ENCODE measurements around the gene PRDM16.
"Not testable (repeated sequence)": the region's sequence is repeated elsewhere in the genome, so short reads cannot be mapped to it uniquely, and the experiment has no call there.

The PRDM16 gene

GRCh38 chr1:3159996-3160395 lies 91.0 kb downstream of the PRDM16 start:
- Histone ChIP-seq H3K27me3 (ENCODE audit: insufficient read depth, insufficient read length) (no peaks in the 10 kb centered on the region), H3K4me3 (ENCODE audit: insufficient read length, low read depth) (no peak overlapping the region), H3K9ac (ENCODE audit: insufficient read length, low read depth) (no peak overlapping the region), H3K9me3 (ENCODE audit: insufficient read depth, low read length) (no peaks in the 10 kb centered on the region), H3K36me3 (ENCODE audit: insufficient read depth, insufficient read length, low read length) (no peaks in the 10 kb centered on the region), H3K4me1 (ENCODE audit: insufficient read depth, insufficient read length) (peaks cover 2% of the 10 kb centered on the region)
- TF ChIP-seq ZNF274 (IDR thresholded peaks at IDR 0.05; ENCODE audit: low read depth, low read length) = no peak
- no peak for TF ChIP-seq YY1 (IDR thresholded peaks at IDR 0.05; ENCODE audit: insufficient read depth, insufficient read length)
- no peak for TF ChIP-seq SUZ12 (IDR thresholded peaks at IDR 0.05; ENCODE audit: extremely low read depth, insufficient read depth, insufficient read length)
- no peak for DNase-seq (ENCODE audit: low read depth, low spot score)

GRCh38 chr1:3160647-3161145 lies 91.7 kb downstream of the PRDM16 start:
- Histone ChIP-seq H3K9me3 (ENCODE audit: insufficient read depth, low read length) (no peaks in the 10 kb centered on the region), H3K9ac (ENCODE audit: insufficient read length, low read depth) (no peak overlapping the region), H3K27me3 (ENCODE audit: insufficient read depth, insufficient read length) (no peaks in the 10 kb centered on the region), H3K4me1 (ENCODE audit: insufficient read depth, insufficient read length) (peaks cover 2% of the 10 kb centered on the region), H3K36me3 (ENCODE audit: insufficient read depth, insufficient read length, low read length) (no peaks in the 10 kb centered on the region), H3K4me3 (ENCODE audit: insufficient read length, low read depth) (no peak overlapping the region)
- no peak for TF ChIP-seq ZNF274 (IDR thresholded peaks at IDR 0.05; ENCODE audit: low read depth, low read length)
- no peak for TF ChIP-seq SUZ12 (IDR thresholded peaks at IDR 0.05; ENCODE audit: extremely low read depth, insufficient read depth, insufficient read length)
- TF ChIP-seq YY1 (IDR thresholded peaks at IDR 0.05; ENCODE audit: insufficient read depth, insufficient read length) = no peak
- DNase-seq (ENCODE audit: low read depth, low spot score) = no peak

GRCh38 chr1:3161176-3161840 lies 92.3 kb downstream of the PRDM16 start:
- no peak for DNase-seq (ENCODE audit: low read depth, low spot score)
- Histone ChIP-seq H3K4me3 (ENCODE audit: insufficient read length, low read depth) (no peak overlapping the region), H3K9ac (ENCODE audit: insufficient read length, low read depth) (no peak overlapping the region), H3K36me3 (ENCODE audit: insufficient read depth, insufficient read length, low read length) (no peaks in the 10 kb centered on the region), H3K9me3 (ENCODE audit: insufficient read depth, low read length) (no peaks in the 10 kb centered on the region), H3K4me1 (ENCODE audit: insufficient read depth, insufficient read length) (peaks cover 2% of the 10 kb centered on the region), H3K27me3 (ENCODE audit: insufficient read depth, insufficient read length) (no peaks in the 10 kb centered on the region)
- TF ChIP-seq ZNF274 (IDR thresholded peaks at IDR 0.05; ENCODE audit: low read depth, low read length) (no peak), SUZ12 (IDR thresholded peaks at IDR 0.05; ENCODE audit: extremely low read depth, insufficient read depth, insufficient read length) (no peak), YY1 (IDR thresholded peaks at IDR 0.05; ENCODE audit: insufficient read depth, insufficient read length) (no peak)

GRCh38 chr1:3162322-3162882 lies 93.4 kb downstream of the PRDM16 start:
- no peak overlapping the region for H3K4me3 ChIP-seq (ENCODE audit: insufficient read length, low read depth)
- peaks cover 2% of the 10 kb centered on the region for H3K4me1 ChIP-seq (ENCODE audit: insufficient read depth, insufficient read length)
- H3K36me3 ChIP-seq (ENCODE audit: insufficient read depth, insufficient read length, low read length) = no peaks in the 10 kb centered on the region
- no peak overlapping the region for H3K9ac ChIP-seq (ENCODE audit: insufficient read length, low read depth)
- H3K27me3 ChIP-seq (ENCODE audit: insufficient read depth, insufficient read length) = no peaks in the 10 kb centered on the region
- TF ChIP-seq ZNF274 (IDR thresholded peaks at IDR 0.05; ENCODE audit: low read depth, low read length) (no peak), SUZ12 (IDR thresholded peaks at IDR 0.05; ENCODE audit: extremely low read depth, insufficient read depth, insufficient read length) (no peak), YY1 (IDR thresholded peaks at IDR 0.05; ENCODE audit: insufficient read depth, insufficient read length) (no peak)
- no peaks in the 10 kb centered on the region for H3K9me3 ChIP-seq (ENCODE audit: insufficient read depth, low read length)
- no peak for DNase-seq (ENCODE audit: low read depth, low spot score)

- Histone ChIP-seq H3K27me3 (ENCODE audit: insufficient read depth, insufficient read length) (no peaks in the 10 kb centered on the region), H3K9ac (ENCODE audit: insufficient read length, low read depth) (no peak overlapping the region), H3K4me1 (ENCODE audit: insufficient read depth, insufficient read length) (peaks cover 2% of the 10 kb centered on the region), H3K4me3 (ENCODE audit: insufficient read length, low read depth) (no peak overlapping the region), H3K36me3 (ENCODE audit: insufficient read depth, insufficient read length, low read length) (no peaks in the 10 kb centered on the region), H3K9me3 (ENCODE audit: insufficient read depth, low read length) (no peaks in the 10 kb centered on the region)
- TF ChIP-seq YY1 (IDR thresholded peaks at IDR 0.05; ENCODE audit: insufficient read depth, insufficient read length) = no peak
- no peak for TF ChIP-seq ZNF274 (IDR thresholded peaks at IDR 0.05; ENCODE audit: low read depth, low read length)
- no peak for TF ChIP-seq SUZ12 (IDR thresholded peaks at IDR 0.05; ENCODE audit: extremely low read depth, insufficient read depth, insufficient read length)
- DNase-seq (ENCODE audit: low read depth, low spot score) = no peak
Measured at GRCh38 chr1:3163356-3163755, 94.4 kb downstream of the PRDM16 start.

- TF ChIP-seq SUZ12 (IDR thresholded peaks at IDR 0.05; ENCODE audit: extremely low read depth, insufficient read depth, insufficient read length) (no peak), ZNF274 (IDR thresholded peaks at IDR 0.05; ENCODE audit: low read depth, low read length) (no peak), YY1 (IDR thresholded peaks at IDR 0.05; ENCODE audit: insufficient read depth, insufficient read length) (no peak)
- no peak overlapping the region for H3K4me3 ChIP-seq (ENCODE audit: insufficient read length, low read depth)
- no peak for DNase-seq (ENCODE audit: low read depth, low spot score)
- no peaks in the 10 kb centered on the region for H3K9me3 ChIP-seq (ENCODE audit: insufficient read depth, low read length)
- H3K4me1 ChIP-seq (ENCODE audit: insufficient read depth, insufficient read length) = peaks cover 2% of the 10 kb centered on the region
- no peaks in the 10 kb centered on the region for H3K36me3 ChIP-seq (ENCODE audit: insufficient read depth, insufficient read length, low read length)
- H3K27me3 ChIP-seq (ENCODE audit: insufficient read depth, insufficient read length) = no peaks in the 10 kb centered on the region
- H3K9ac ChIP-seq (ENCODE audit: insufficient read length, low read depth) = no peak overlapping the region
Measured at GRCh38 chr1:3164671-3165070, 95.7 kb downstream of the PRDM16 start.

- H3K36me3 ChIP-seq (ENCODE audit: insufficient read depth, insufficient read length, low read length); H3K9ac ChIP-seq (ENCODE audit: insufficient read length, low read depth); H3K4me1 ChIP-seq (ENCODE audit: insufficient read depth, insufficient read length); DNase-seq (ENCODE audit: low read depth, low spot score); H3K27me3 ChIP-seq (ENCODE audit: insufficient read depth, insufficient read length); H3K9me3 ChIP-seq (ENCODE audit: insufficient read depth, low read length); H3K4me3 ChIP-seq (ENCODE audit: insufficient read length, low read depth): not testable (repeated sequence)
Measured at GRCh38 chr1:3165189-3165588, 96.2 kb downstream of the PRDM16 start.
